ENCODE data around the gene RFX7. TPM values are rescaled to one million over a fixed set of nuclear protein-coding genes. Genes with fewer than 3 reads are reported as not detected.

RFX7 gene
- total and polyA plus RNA-seq, 2 experiments from 2014 or later, result 4.0 to 5.8 TPM

DNA sequence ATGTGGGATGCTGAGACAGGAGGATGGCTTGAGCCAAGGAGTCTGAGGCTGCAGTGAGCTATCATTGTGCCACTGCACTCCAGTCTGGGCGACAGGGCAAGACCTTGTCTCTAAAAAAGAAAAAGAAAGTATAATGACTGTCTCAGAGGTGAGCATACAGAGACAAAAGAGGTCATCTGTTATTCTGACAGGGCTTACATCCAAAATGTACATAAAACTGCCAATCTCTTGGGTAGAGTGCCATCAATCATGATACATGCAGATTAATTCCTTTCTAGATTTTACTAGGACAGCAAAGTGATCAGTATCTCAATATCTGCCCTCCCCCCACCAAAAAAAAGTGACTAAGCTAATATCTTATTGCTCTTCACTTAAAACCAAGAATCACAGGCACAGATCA lies 41.0 kb downstream of the RFX7 start:
- no peaks in the 10 kb centered on the region for H3K36me3 ChIP-seq (ENCODE audit: low read depth)
- no peaks in the 10 kb centered on the region for H3K9me3 ChIP-seq (ENCODE audit: low read depth)
- H3K79me2 ChIP-seq (ENCODE audit: insufficient read depth), result peaks cover 100% of the 10 kb centered on the region
- no peak overlapping the region for H3K4me3 ChIP-seq
- H3K27me3 ChIP-seq (replicated peaks; ENCODE audit: insufficient read depth), result no peaks in the 10 kb centered on the region
- H2AFZ ChIP-seq, result no peak overlapping the region
- H3F3A ChIP-seq (ENCODE audit: insufficient read depth), result peaks cover 20% of the 10 kb centered on the region; the same call in 1 of the 2 replicates
- H3K9me2 ChIP-seq (ENCODE audit: insufficient read depth), result no peaks in the 10 kb centered on the region
- H3K9ac ChIP-seq, result no peak overlapping the region
- peaks cover 21% of the 10 kb centered on the region for H3K4me1 ChIP-seq (ENCODE audit: insufficient read depth)
- TF ChIP-seq EZH2phosphoT487 (IDR thresholded peaks at IDR 0.05; ENCODE audit: insufficient read depth, low read depth) (no peak), EZH2 (IDR thresholded peaks at IDR 0.05; ENCODE audit: insufficient read depth, poor library complexity, severe bottlenecking) (no peak)
- DNase-seq, result no peak
- no peak overlapping the region for H3K4me2 ChIP-seq (ENCODE audit: unreplicated experiment)
- in situ Hi-C loops (cut with MboI), result no loop called here
- no peaks in the 10 kb centered on the region for H4K20me1 ChIP-seq (ENCODE audit: insufficient read depth)
- 91 to 94% methylated on average over 1 of the region's 1 CpG for WGBS, 2 experiments (ENCODE audit: low coverage in 1 of 2, low lambda C conversion rate in 2 of 2, missing lambda C conversion rate in 2 of 2)
- no peak overlapping the region for H3K27ac ChIP-seq

DNA sequence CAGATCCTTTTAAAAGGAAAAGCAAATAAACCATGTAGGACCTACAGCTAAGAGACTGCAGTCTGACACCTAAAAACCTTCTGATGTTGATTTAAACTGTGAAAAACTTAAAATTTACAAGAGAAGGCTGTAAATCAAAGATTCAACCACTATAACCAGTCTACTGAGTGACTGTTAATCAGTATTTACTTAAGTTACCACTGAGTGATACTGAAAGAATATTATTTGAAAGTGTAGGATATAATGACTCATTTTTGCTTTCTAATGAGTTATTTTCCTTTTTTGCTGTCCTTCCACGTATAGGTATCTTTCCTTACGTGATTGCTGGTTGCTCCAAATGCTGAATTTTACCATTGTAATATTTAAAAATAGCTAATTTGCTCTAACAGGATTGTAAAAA lies 44.6 kb downstream of the RFX7 start:
- peaks cover 99% of the 10 kb centered on the region for H3K79me2 ChIP-seq (ENCODE audit: insufficient read depth)
- H3K4me3 ChIP-seq, result no peak overlapping the region
- H2AFZ ChIP-seq, result no peak overlapping the region
- H3K9ac ChIP-seq, result no peak overlapping the region
- H3K9me2 ChIP-seq (ENCODE audit: insufficient read depth), result no peaks in the 10 kb centered on the region
- no peaks in the 10 kb centered on the region for H3K27me3 ChIP-seq (replicated peaks; ENCODE audit: insufficient read depth)
- H3K4me1 ChIP-seq (ENCODE audit: insufficient read depth), result peaks cover 4% of the 10 kb centered on the region
- in situ Hi-C loops (cut with MboI), result no loop called here
- no peak for DNase-seq
- 88 to 95% methylated on average over 2 of the region's 2 CpGs for WGBS, 2 experiments (ENCODE audit: low coverage in 1 of 2, low lambda C conversion rate in 2 of 2, missing lambda C conversion rate in 2 of 2)
- no peak overlapping the region for H3K4me2 ChIP-seq (ENCODE audit: unreplicated experiment)
- peaks cover 5% of the 10 kb centered on the region; the same call in 1 of the 2 replicates for H3F3A ChIP-seq (ENCODE audit: insufficient read depth)
- H3K27ac ChIP-seq, result no peak overlapping the region
- no peaks in the 10 kb centered on the region for H3K9me3 ChIP-seq (ENCODE audit: low read depth)
- TF ChIP-seq EZH2phosphoT487 (IDR thresholded peaks at IDR 0.05; ENCODE audit: insufficient read depth, low read depth), result no peak
- TF ChIP-seq EZH2 (IDR thresholded peaks at IDR 0.05; ENCODE audit: insufficient read depth, poor library complexity, severe bottlenecking), result no peak
- H3K36me3 ChIP-seq (ENCODE audit: low read depth), result no peaks in the 10 kb centered on the region
- no peaks in the 10 kb centered on the region for H4K20me1 ChIP-seq (ENCODE audit: insufficient read depth)

DNA sequence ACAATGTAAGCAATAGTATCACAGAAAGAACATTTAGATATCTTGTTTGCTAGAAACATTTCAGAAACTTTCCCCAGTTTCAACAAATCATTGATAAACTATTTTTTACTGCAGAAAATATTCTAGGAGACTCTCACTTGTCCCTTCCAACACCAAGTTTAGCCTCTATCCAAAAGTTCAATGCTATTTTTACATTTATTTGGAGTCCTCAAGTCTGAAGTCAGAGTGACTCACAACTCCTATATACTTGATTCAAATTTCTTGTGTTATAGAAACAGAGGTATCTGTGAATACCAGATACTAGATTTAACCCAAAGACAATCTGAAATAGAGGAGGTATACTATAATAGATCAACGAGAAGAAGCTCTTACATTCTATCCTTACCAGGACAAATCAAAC lies 49.6 kb downstream of the RFX7 start:
- Histone ChIP-seq H3K36me3 (ENCODE audit: low read depth) (no peaks in the 10 kb centered on the region), H3K4me1 (ENCODE audit: insufficient read depth) (peaks cover 11% of the 10 kb centered on the region), H4K20me1 (ENCODE audit: insufficient read depth) (peaks cover 3% of the 10 kb centered on the region; the same call in 1 of the 2 replicates), H3K79me2 (ENCODE audit: insufficient read depth) (peaks cover 99% of the 10 kb centered on the region), H3K9me2 (ENCODE audit: insufficient read depth) (no peaks in the 10 kb centered on the region), H3K4me2 (ENCODE audit: unreplicated experiment) (no peak overlapping the region), H3K9me3 (ENCODE audit: low read depth) (no peaks in the 10 kb centered on the region), H3K27me3 (replicated peaks; ENCODE audit: insufficient read depth) (no peaks in the 10 kb centered on the region), H3F3A (ENCODE audit: insufficient read depth) (no peaks in the 10 kb centered on the region), H2AFZ (no peak overlapping the region), H3K9ac (no peak overlapping the region), H3K4me3 (no peak overlapping the region), H3K27ac (0 out of 2 replicates have a peak overlapping the region, but pooled peaks have one; percentile 9)
- in situ Hi-C loops (cut with MboI), result no loop called here
- peak; percentile 38 for DNase-seq
- no peak for TF ChIP-seq EZH2 (IDR thresholded peaks at IDR 0.05; ENCODE audit: insufficient read depth, poor library complexity, severe bottlenecking)
- no peak for TF ChIP-seq EZH2phosphoT487 (IDR thresholded peaks at IDR 0.05; ENCODE audit: insufficient read depth, low read depth)
- whole genome bisulfite sequencing, 2 experiments (ENCODE audit: low coverage in 1 of 2, low lambda C conversion rate in 2 of 2, missing lambda C conversion rate in 2 of 2), result 98 to 100% methylated on average over 1 of the region's 1 CpG

DNA sequence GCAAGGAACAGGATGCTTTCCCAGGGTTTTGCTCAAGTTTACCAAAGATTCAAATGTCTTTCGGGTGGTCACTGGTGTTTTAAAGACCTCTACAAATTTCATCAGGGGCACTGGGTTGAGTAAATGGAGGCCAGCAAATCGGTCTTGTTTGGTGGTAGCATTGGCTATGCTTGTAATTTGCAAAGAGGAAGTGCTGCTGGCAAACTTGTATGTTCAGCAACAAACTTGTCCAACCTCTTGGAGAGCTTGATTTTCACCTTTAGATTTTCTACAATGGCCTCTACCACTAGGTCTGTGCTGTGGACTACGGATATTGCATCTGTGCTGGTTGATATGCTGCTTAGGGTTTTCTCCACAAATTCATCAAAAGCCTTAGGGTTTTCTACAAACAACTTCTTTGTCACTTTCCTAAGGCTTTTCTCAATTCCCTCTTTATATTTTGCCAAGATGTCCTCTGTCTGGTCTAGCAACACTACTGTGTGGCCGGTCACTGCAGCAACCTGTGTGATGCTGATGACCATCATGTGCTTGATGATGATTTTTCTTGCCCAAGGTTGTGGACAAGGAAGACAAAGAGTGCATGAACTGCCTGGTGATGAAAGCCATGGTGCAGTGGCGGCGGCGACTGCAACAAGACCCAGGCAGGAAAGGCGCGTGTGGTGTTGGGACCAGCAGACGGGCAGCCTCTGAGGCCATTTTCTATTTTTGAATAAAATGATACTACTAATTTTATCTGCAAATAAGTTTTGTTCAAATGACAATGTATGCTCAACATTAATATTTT lies 50.8 kb downstream of the RFX7 start:
- TF ChIP-seq EZH2phosphoT487 (IDR thresholded peaks at IDR 0.05; ENCODE audit: insufficient read depth, low read depth) (no peak), EZH2 (IDR thresholded peaks at IDR 0.05; ENCODE audit: insufficient read depth, poor library complexity, severe bottlenecking) (no peak)
- no peaks in the 10 kb centered on the region for H3K27me3 ChIP-seq (replicated peaks; ENCODE audit: insufficient read depth)
- WGBS, 2 experiments (ENCODE audit: low coverage in 1 of 2, low lambda C conversion rate in 2 of 2, missing lambda C conversion rate in 2 of 2), result 96 to 98% methylated on average over 10 of the region's 10 CpGs

More for the DNA sequence above, 50.8 kb downstream of the RFX7 start:
- no peak overlapping the region for H3K4me2 ChIP-seq (ENCODE audit: unreplicated experiment)
- peaks cover 99% of the 10 kb centered on the region for H3K79me2 ChIP-seq (ENCODE audit: insufficient read depth)
- no peaks in the 10 kb centered on the region for H3K9me2 ChIP-seq (ENCODE audit: insufficient read depth)
- peaks cover 7% of the 10 kb centered on the region; the same call in 1 of the 2 replicates for H4K20me1 ChIP-seq (ENCODE audit: insufficient read depth)
- DNase-seq, result no peak
- no peak overlapping the region for H3K4me3 ChIP-seq
- H3K4me1 ChIP-seq (ENCODE audit: insufficient read depth), result peaks cover 11% of the 10 kb centered on the region
- H3F3A ChIP-seq (ENCODE audit: insufficient read depth), result no peaks in the 10 kb centered on the region
- H3K36me3 ChIP-seq (ENCODE audit: low read depth), result no peaks in the 10 kb centered on the region
- no peaks in the 10 kb centered on the region for H3K9me3 ChIP-seq (ENCODE audit: low read depth)
- H3K27ac ChIP-seq, result no peak overlapping the region
- in situ Hi-C loops (cut with MboI), result no loop called here
- no peak overlapping the region for H2AFZ ChIP-seq
- no peak overlapping the region for H3K9ac ChIP-seq
